OCI-LY1 (cell line): ENCODE results near the gene SCN5A.

ENCODE experiments used
- CTCF ChIP-seq: fragments of 200-600 bp; sonication (generic), shearing (Covaris generic); IDR thresholded peaks from 2 replicates; pipeline ENCODE4 v1.5.1; 2017; ENCODE audit warnings: mild to moderate bottlenecking, antibody characterized with exemption, low read length, moderate library complexity, mixed read lengths
- EZH2 ChIP-seq: fragments of 200-600 bp; sonication (generic), shearing (Covaris generic); IDR thresholded peaks from 2 replicates; pipeline ENCODE4 v1.8.0; 2017; ENCODE audit warnings: borderline replicate concordance, mixed run types, mild to moderate bottlenecking, antibody characterized with exemption, low read length, moderate library complexity, mixed read lengths

GRCh38 chr3:38549082-38549481 lies 100.4 kb downstream of the SCN5A start:
- TF ChIP-seq CTCF (no peak), EZH2 (no peak)
